GM12878 (cell line): ENCODE results near the gene CCL4. TPM values are rescaled to one million over a fixed set of nuclear protein-coding genes. Genes with fewer than 3 reads are reported as not detected.

ENCODE experiments used
- ATAC-seq: fragments of 200-7000 bp; cut with Tn5 transposase; 3 replicates; pipeline ENCODE4 v1.9.1; 2020; ENCODE audit warnings: mild to moderate bottlenecking, moderate library complexity
- BruUV-seq: library from RNA; stranded (reverse); fragments of 400-500 nt; replicated peaks from 2 replicates; lab custom pipeline; 2021; lab: Mats Ljungman, UMichigan
- CTCF ChIA-PET: fragments of 300-600 bp; sonication (Branson Sonifier 250); formaldehyde crosslinking; extraction: SDS; loops from one replicate; lab custom pipeline; 2021; ENCODE audit warnings: inconsistent platforms; lab: Yijun Ruan, JAX
- POLR2A ChIA-PET: fragments of 350-600 bp; formaldehyde crosslinking; extraction: SDS; loops from one replicate; lab custom pipeline; 2021; ENCODE audit warnings: inconsistent platforms; lab: Charles Lee
- RAD21 ChIA-PET: fragments of 300-600 bp; sonication (Branson Sonifier 250); formaldehyde crosslinking; loops from one replicate; lab custom pipeline; 2023; ENCODE audit warnings: antibody characterized with exemption; ENCODE audit not compliant: unreplicated experiment; lab: Charles Lee
- SMC1A ChIA-PET: fragments of 300-600 bp; sonication (Branson Sonifier 250); formaldehyde crosslinking; loops from one replicate; lab custom pipeline; 2023; ENCODE audit not compliant: unreplicated experiment, uncharacterized antibody; lab: Charles Lee
- DNase-seq: peaks from one replicate; pipeline ENCODE4 v3.0.0-alpha.2; 2011; ENCODE audit warnings: low read depth, low spot score
- FAIRE-seq: peaks from 3 replicates; lab custom pipeline; 2011; peaks lifted over from hg19 to GRCh38; lab: Jason Lieb, UNC
- H2AFZ ChIP-seq: 2 replicates; pipeline ENCODE4 v1.6.0; 2011; ENCODE audit warnings: low read depth, low read length, control low read depth; ENCODE audit not compliant: control insufficient read depth
- H3K27ac ChIP-seq: 2 replicates; pipeline ENCODE4 v1.5.1; 2011; ENCODE audit warnings: control low read depth; ENCODE audit not compliant: control insufficient read depth, insufficient read depth
- H3K27me3 ChIP-seq, 2 experiments: replicated peaks in 1 of 2; 2 replicates each; pipeline versions ENCODE4 v1.6.0 to v1.6.1; 2011; ENCODE audit warnings: low read length in 1 of 2; ENCODE audit not compliant: control insufficient read depth in 2 of 2, insufficient read depth in 2 of 2
- H3K36me3 ChIP-seq, 2 experiments: 2 replicates each; pipeline ENCODE4 v1.5.1; 2011; ENCODE audit warnings: low read length in 1 of 2; ENCODE audit not compliant: control insufficient read depth in 2 of 2, insufficient read depth in 2 of 2
- H3K4me1 ChIP-seq: 2 replicates; pipeline ENCODE4 v1.6.1; 2011; ENCODE audit warnings: mild to moderate bottlenecking, low read length, moderate library complexity, mixed read lengths; ENCODE audit not compliant: control insufficient read depth, insufficient read depth
- H3K4me2 ChIP-seq: 2 replicates; pipeline ENCODE4 v1.6.0; 2011; ENCODE audit warnings: control low read depth; ENCODE audit not compliant: control insufficient read depth, insufficient read depth
- H3K4me3 ChIP-seq: fragments of 200-600 bp; sonication (generic); 2 replicates; pipeline ENCODE4 v1.5.1; 2016
- H3K79me2 ChIP-seq: 2 replicates; pipeline ENCODE4 v1.6.0; 2011; ENCODE audit warnings: low read length; ENCODE audit not compliant: control insufficient read depth, insufficient read depth
- H3K9ac ChIP-seq: 2 replicates; pipeline ENCODE4 v1.8.0; 2011; ENCODE audit warnings: low read length, control low read depth, mixed read lengths; ENCODE audit not compliant: control insufficient read depth, insufficient read depth
- H3K9me3 ChIP-seq: replicated peaks from 3 replicates; pipeline ENCODE4 v1.5.1; 2011; ENCODE audit warnings: mild to moderate bottlenecking, low read length; ENCODE audit not compliant: control insufficient read depth, insufficient read depth
- H4K20me1 ChIP-seq: 2 replicates; pipeline ENCODE4 v1.6.0; 2011; ENCODE audit not compliant: control insufficient read depth, insufficient read depth
- BRCA1 ChIP-seq: IDR thresholded peaks from 2 replicates; pipeline ENCODE4 v1.6.1; 2011; ENCODE audit warnings: low read depth, low read length, improper control_type of control experiment
- CBFB ChIP-seq: IDR thresholded peaks from 2 replicates; pipeline ENCODE4 v1.6.1; 2016; ENCODE audit warnings: antibody characterized with exemption, low read depth
- EZH2 ChIP-seq: IDR thresholded peaks from 2 replicates; pipeline ENCODE4 v1.6.1; 2012; ENCODE audit warnings: low read depth, mild to moderate bottlenecking, control low read depth, inconsistent platforms, low read length, borderline replicate concordance; ENCODE audit not compliant: control insufficient read depth
- GATAD2B ChIP-seq: fragments of 450-650 bp; conservative IDR thresholded peaks from 2 replicates; pipeline ENCODE4 v1.6.1; 2017; ENCODE audit warnings: low read depth, mild to moderate bottlenecking, moderate library complexity
- KDM1A ChIP-seq: fragments of 200-600 bp; sonication (generic); IDR thresholded peaks from 2 replicates; pipeline ENCODE4 v1.6.1; 2016; ENCODE audit warnings: borderline replicate concordance
- MTA2 ChIP-seq: fragments of 450-650 bp; IDR thresholded peaks from 2 replicates; pipeline ENCODE4 v1.6.1; 2016; ENCODE audit warnings: low read depth, mild to moderate bottlenecking, moderate library complexity
- NFYB ChIP-seq: IDR thresholded peaks from 2 replicates; pipeline ENCODE4 v1.6.1; 2011; ENCODE audit warnings: low read depth, mild to moderate bottlenecking, low read length, improper control_type of control experiment, moderate library complexity; ENCODE audit not compliant: insufficient read depth
- RFX5 ChIP-seq: IDR thresholded peaks from 2 replicates; pipeline ENCODE4 v1.6.1; 2011; ENCODE audit warnings: low read depth, low read length, improper control_type of control experiment
- TCF3 ChIP-seq: IDR thresholded peaks from 2 replicates; pipeline ENCODE4 v1.6.1; 2012; ENCODE audit warnings: low read depth, mild to moderate bottlenecking, low read length, borderline replicate concordance; ENCODE audit not compliant: insufficient read depth
- YBX1 ChIP-seq: fragments of 450-650 bp; IDR thresholded peaks from 2 replicates; pipeline ENCODE4 v1.6.1; 2016; ENCODE audit warnings: antibody characterized with exemption
- ZZZ3 ChIP-seq: IDR thresholded peaks from 2 replicates; pipeline ENCODE4 v1.6.1; 2011; ENCODE audit warnings: low read depth; ENCODE audit not compliant: control insufficient read depth, insufficient read length
- WGBS: methylation state at CpG from one replicate; pipeline ENCODE4 v1.1.6; 2016; ENCODE audit warnings: low lambda C conversion rate; ENCODE audit not compliant: insufficient replicate concordance, insufficient coverage; ENCODE audit errors: missing lambda C conversion rate; 5-methylcytosine and 5-hydroxymethylcytosine counted together
- in situ Hi-C: fragments of 300-500 bp; cut with MboI; formaldehyde crosslinking; loops from 9 replicates; pipeline ENCODE4 v1.14.3; 2018; ENCODE audit warnings: mixed read lengths
- intact Hi-C: fragments of 100-400 bp; cut with micrococcal nuclease; formaldehyde crosslinking; loops from one replicate; pipeline ENCODE4 v1.14.2; 2022; ENCODE audit not compliant: unreplicated experiment
- polyA plus RNA-seq, 11 experiments: library from polyadenylated mRNA; depleted of rRNA in 4 of 11; unstranded in 6 of 11; stranded (reverse) in 5 of 11; fragments of >200 nt; fragmentation: Nextera tagmentation in 4 of 11; fragmentation: Illumina TruSeq in 1 of 11; extraction: Ambion mirVana in 4 of 11; extraction: Trizol in 1 of 11; gene quantifications; 1 replicate in 1 of 11; 2 replicates in 10 of 11; pipeline versions ENCODE4 v1.2.1 to v1.2.3, GENCODE V29; 2011 to 2016; ENCODE audit warnings: inconsistent platforms in 2 of 11, missing spikeins in 2 of 11, low read depth in 1 of 11
- total RNA-seq, 4 experiments: library from RNA; depleted of rRNA in 3 of 4; stranded (reverse); fragments of >200 nt in 3 of 4; fragmentation: Illumina TruSeq in 1 of 4; extraction: Trizol in 1 of 4; gene quantifications; 2 replicates each; pipeline versions ENCODE4 v1.2.1 to v1.2.3, GENCODE V29; 2013 to 2021
- TF ChIP-seq, protein P1 (sequence below): fragments of 450-650 bp; IDR thresholded peaks from 2 replicates; pipeline ENCODE4 v1.6.1; 2017; ENCODE audit warnings: mild to moderate bottlenecking, low read depth, inconsistent platforms; ENCODE audit not compliant: poor library complexity, severe bottlenecking
- TF ChIP-seq, protein P2 (sequence below): IDR thresholded peaks from 2 replicates; pipeline ENCODE4 v1.6.1; 2012; ENCODE audit warnings: low read depth, low read length, improper control_type of control experiment
- TF ChIP-seq, protein P3 (sequence below): fragments of 450-650 bp; IDR thresholded peaks from 2 replicates; pipeline ENCODE4 v1.6.1; 2017; ENCODE audit warnings: borderline replicate concordance

The CCL4 gene
- total and polyA plus RNA-seq, 10 of the 15 experiments (the other 5 are each of a cell fraction or from before 2014, with no cell fraction given): 18.7 to 741 (median 79.4) TPM

DNA sequence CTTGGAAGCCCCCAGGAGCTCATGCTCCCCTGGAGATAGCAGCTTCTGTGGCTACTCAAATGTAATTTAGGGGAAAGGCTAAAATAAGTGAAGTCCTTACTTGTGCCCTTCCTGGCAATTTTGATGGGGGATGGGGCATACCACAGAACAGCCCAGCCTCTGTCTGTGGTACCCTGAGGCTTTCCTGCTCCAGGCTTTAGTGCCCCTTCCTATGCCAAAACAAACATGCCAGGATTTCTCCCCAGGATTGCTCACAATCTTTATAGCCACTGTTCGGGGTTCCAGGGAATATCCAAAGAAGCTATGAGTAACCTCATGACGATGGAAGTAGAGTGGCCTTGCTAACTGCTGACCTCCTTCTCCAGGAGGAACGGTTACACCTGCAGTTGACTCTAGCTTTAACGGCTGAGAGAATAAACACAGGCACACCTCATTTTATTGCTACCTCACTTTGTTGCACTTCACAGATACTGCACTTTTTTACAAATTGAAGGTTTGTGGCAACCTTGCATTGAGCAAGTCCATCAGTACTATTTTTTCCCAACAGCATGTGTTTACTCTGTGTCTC, 24.9 kb downstream of the CCL4 start (continued):
- TF ChIP-seq, protein P1, sequence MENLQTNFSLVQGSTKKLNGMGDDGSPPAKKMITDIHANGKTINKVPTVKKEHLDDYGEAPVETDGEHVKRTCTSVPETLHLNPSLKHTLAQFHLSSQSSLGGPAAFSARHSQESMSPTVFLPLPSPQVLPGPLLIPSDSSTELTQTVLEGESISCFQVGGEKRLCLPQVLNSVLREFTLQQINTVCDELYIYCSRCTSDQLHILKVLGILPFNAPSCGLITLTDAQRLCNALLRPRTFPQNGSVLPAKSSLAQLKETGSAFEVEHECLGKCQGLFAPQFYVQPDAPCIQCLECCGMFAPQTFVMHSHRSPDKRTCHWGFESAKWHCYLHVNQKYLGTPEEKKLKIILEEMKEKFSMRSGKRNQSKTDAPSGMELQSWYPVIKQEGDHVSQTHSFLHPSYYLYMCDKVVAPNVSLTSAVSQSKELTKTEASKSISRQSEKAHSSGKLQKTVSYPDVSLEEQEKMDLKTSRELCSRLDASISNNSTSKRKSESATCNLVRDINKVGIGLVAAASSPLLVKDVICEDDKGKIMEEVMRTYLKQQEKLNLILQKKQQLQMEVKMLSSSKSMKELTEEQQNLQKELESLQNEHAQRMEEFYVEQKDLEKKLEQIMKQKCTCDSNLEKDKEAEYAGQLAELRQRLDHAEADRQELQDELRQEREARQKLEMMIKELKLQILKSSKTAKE: no peak
- TF ChIP-seq MTA2: no peak
- no peak for TF ChIP-seq BRCA1

DNA sequence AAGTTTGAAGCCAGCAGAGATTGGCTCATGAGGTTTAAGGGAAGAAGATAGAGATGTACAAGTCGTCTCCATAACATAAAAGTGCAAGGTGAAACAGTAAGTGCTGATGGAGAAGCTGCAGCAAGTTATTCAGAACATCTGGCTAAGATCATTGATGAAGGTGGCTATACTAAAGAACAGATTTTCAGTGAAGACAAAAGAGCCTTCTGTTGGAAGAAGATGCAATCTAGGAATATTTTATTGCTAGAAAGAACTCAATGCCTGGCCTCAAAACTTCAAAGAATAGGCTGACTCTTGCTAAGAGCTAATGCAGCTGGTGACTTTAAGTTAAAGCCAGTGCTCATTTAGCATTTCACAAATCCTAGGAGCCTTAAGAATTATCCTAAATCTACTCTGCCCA, 26.0 kb downstream of the CCL4 start:
- TF ChIP-seq ZZZ3 (no peak), GATAD2B (no peak), YBX1 (no peak), RFX5 (no peak), NFYB (no peak), CBFB (no peak), TCF3 (no peak), EZH2 (no peak), KDM1A (no peak)
- TF ChIP-seq, protein P2, sequence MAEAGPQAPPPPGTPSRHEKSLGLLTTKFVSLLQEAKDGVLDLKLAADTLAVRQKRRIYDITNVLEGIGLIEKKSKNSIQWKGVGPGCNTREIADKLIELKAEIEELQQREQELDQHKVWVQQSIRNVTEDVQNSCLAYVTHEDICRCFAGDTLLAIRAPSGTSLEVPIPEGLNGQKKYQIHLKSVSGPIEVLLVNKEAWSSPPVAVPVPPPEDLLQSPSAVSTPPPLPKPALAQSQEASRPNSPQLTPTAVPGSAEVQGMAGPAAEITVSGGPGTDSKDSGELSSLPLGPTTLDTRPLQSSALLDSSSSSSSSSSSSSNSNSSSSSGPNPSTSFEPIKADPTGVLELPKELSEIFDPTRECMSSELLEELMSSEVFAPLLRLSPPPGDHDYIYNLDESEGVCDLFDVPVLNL: no peak
- TF ChIP-seq, protein P3, sequence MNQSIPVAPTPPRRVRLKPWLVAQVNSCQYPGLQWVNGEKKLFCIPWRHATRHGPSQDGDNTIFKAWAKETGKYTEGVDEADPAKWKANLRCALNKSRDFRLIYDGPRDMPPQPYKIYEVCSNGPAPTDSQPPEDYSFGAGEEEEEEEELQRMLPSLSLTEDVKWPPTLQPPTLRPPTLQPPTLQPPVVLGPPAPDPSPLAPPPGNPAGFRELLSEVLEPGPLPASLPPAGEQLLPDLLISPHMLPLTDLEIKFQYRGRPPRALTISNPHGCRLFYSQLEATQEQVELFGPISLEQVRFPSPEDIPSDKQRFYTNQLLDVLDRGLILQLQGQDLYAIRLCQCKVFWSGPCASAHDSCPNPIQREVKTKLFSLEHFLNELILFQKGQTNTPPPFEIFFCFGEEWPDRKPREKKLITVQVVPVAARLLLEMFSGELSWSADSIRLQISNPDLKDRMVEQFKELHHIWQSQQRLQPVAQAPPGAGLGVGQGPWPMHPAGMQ: no peak
- in situ Hi-C loops: loop anchor here (25.0 kb wide), 1 partner anchor 358 kb away; the partner anchor contains the start of gene ZNHIT3
- H3K4me1 ChIP-seq: peaks cover 34% of the 10 kb centered on the region
- ChIA-PET SMC1A (interaction anchor here (1.0 to 11.5 kb wide), 9 partner anchors 9 to 356 kb away, joined by 3 to 128 read pairs (median 4); partner anchors contain the start of gene CCL3), CTCF (interaction anchor here (1.0 to 2.7 kb wide), 7 partner anchors 11 to 354 kb away, joined by 3 to 13 read pairs (median 6); no protein-coding TSS in a partner anchor), RAD21 (interaction anchor here (1.4 to 4.5 kb wide), 3 partner anchors 11 to 40 kb away, joined by 4 to 28 read pairs (median 11); partner anchors contain the start of gene CCL3), POLR2A (interaction anchor here (1.1 to 4.4 kb wide), 2 partner anchors 12 to 56 kb away, joined by 3 to 16 read pairs; no protein-coding TSS in a partner anchor)
- no TSS peak for BruUV-seq
- H3K27me3 ChIP-seq: no peaks in the 10 kb centered on the region
- no peak for DNase-seq
- H4K20me1 ChIP-seq: no peaks in the 10 kb centered on the region
- intact Hi-C loops: loop anchor here (5.0 kb wide), 1 partner anchor 37 kb away; the partner anchor contains the start of gene CCL3
- no peak for FAIRE-seq
- H3K79me2 ChIP-seq: no peaks in the 10 kb centered on the region
- peaks cover 18% of the 10 kb centered on the region for H3K9me3 ChIP-seq
- no peak overlapping the region for H3K9ac ChIP-seq
- WGBS: 47% methylated on average over 1 of the region's 1 CpG
- H2AFZ ChIP-seq: no peak overlapping the region
- no peak overlapping the region for H3K4me3 ChIP-seq
- ATAC-seq: no peak
- H3K4me2 ChIP-seq: no peak overlapping the region
- H3K27ac ChIP-seq: no peak overlapping the region
- no peaks in the 10 kb centered on the region for H3K36me3 ChIP-seq
